Stimulated activated effector memory CD8-positive, alpha-beta T cell treated with anti-CD3 and anti-CD28 coated beads, Interleukin-12 subunit alpha, Interleukin-12 subunit beta, amount 100 ng/mL, for 72 hours (primary cell): ENCODE measurements around the gene TGDS.
A peak's percentile ranks its signal among the peaks of the same experiment; 100 is the strongest.
"Not testable (repeated sequence)": the region's sequence is repeated elsewhere in the genome, so short reads cannot be mapped to it uniquely, and the experiment has no call there.

Experiments
- ATAC-seq: fragments of 150-1000 bp; cut with Tn5 transposase; 2 replicates; pipeline ENCODE4 v1.10.0; 2021
- DNase-seq, 2 donors: peaks; one replicate each; pipeline ENCODE4 v3.0.0; 2021 to 2022; ENCODE audit warnings: low spot score in 2 of 2
- H3K27ac Mint-ChIP-seq: one replicate; pipeline ENCODE4 v1.8.0; 2022; ENCODE audit warnings: mild to moderate bottlenecking, mixed read lengths
- H3K36me3 Mint-ChIP-seq: one replicate; pipeline ENCODE4 v1.8.0; 2022; ENCODE audit warnings: mild to moderate bottlenecking, mixed read lengths
- H3K4me1 Mint-ChIP-seq: one replicate; pipeline ENCODE4 v1.8.0; 2022; ENCODE audit warnings: mixed read lengths
- H3K4me3 Mint-ChIP-seq: one replicate; pipeline ENCODE4 v1.8.0; 2022; ENCODE audit warnings: mild to moderate bottlenecking, mixed read lengths
- H3K9me3 Mint-ChIP-seq: one replicate; pipeline ENCODE4 v1.8.0; 2022; ENCODE audit warnings: mixed read lengths

TGDS gene

DNA sequence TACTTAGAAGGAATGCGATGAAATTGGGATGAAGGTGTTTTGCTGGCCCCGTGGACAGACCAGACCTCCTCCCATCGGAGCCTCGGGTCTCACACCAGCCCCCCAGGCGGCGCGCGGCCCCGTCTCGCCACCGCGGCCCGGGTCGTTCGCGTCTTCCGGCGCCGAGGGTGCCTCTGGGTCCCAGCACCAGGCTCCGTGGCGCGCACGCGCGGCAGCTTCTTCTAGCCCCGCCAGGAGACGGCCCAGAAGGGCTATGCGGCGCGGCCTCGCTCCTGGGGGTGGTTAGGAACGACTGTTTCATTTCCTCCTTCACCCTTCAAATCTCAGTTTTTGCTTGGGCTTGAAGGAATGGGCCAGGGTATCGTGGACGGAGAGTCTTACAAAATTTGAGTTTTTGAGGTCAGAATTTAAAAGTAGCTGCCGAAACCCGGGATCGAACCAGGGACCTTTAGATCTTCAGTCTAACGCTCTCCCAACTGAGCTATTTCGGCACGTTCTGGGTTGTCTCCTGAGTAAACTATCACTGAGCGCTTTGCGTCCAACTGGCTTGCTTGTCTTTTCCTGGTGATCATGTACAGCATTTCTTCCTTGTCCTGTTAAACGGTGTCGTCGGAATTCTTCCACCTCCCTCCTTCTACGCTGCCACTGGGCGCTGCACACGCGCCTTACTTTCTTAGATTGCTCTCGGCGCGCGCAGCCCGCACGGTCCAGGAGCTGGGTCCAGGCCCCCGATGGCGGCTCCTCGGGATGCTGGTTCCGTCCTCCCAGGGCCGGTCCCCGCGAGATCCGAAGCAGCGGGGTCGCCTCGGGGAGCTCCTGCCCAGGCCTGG, 46.5 kb downstream of the TGDS start:
- Mint-ChIP-seq H3K27ac (peak overlapping the region; percentile 100), H3K4me1 (peaks cover 22% of the 10 kb centered on the region), H3K36me3 (peaks cover 27% of the 10 kb centered on the region), H3K4me3 (peak overlapping the region; percentile 76), H3K9me3 (no peaks in the 10 kb centered on the region)
- DNase-seq (peak; percentile 84 to 95), ATAC-seq (peak; percentile 95)

DNA sequence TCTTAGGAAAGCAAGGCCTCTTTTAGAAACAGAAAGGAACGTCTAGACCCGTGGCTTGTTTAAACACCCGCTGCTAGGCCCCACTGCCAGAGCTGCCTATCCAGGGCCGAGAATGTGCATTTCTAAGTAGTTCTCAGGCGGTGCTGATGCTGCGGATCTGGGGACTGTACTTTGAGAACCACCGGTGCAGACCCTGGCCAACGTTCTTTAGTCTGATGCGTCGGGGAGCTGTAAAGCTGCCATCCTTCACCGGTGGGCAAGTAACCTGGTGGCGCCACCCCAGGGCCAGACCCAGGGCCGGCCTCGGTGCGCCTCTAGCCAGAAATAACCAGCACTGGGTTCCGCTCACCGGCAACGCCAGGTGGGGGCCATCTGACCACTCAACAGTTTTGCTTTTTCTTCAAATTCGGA, 47.1 kb downstream of the TGDS start:
- Mint-ChIP-seq H3K27ac (peak overlapping the region; percentile 100), H3K4me3 (peak overlapping the region; percentile 76), H3K36me3 (peaks cover 27% of the 10 kb centered on the region), H3K4me1 (peaks cover 22% of the 10 kb centered on the region), H3K9me3 (no peaks in the 10 kb centered on the region)
- ATAC-seq (peak; percentile 58), DNase-seq (no peak)

DNA sequence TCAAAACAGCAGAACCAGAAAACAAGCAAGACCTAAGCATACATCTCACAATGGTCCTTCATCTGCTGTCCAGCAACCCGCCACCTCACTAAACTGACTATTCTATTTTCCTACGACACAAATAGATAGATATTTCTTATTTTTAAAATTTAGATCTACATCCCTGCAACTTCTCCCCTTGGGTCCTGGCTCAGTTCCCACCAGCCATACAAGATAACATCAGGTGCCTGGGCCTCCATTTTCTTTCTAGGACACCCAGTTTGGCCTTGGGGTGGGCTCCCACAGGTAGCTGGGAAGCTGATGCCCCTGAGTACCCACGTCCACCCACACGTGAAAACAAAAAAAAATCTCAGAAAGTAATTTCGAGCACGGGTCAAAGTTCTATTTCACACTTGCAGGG, 47.6 kb downstream of the TGDS start:
- Mint-ChIP-seq H3K27ac (peak overlapping the region; percentile 100), H3K4me1 (peaks cover 22% of the 10 kb centered on the region), H3K9me3 (no peaks in the 10 kb centered on the region), H3K36me3 (peaks cover 27% of the 10 kb centered on the region), H3K4me3 (peak overlapping the region; percentile 76)
- ATAC-seq (no peak), DNase-seq (no peak)

DNA sequence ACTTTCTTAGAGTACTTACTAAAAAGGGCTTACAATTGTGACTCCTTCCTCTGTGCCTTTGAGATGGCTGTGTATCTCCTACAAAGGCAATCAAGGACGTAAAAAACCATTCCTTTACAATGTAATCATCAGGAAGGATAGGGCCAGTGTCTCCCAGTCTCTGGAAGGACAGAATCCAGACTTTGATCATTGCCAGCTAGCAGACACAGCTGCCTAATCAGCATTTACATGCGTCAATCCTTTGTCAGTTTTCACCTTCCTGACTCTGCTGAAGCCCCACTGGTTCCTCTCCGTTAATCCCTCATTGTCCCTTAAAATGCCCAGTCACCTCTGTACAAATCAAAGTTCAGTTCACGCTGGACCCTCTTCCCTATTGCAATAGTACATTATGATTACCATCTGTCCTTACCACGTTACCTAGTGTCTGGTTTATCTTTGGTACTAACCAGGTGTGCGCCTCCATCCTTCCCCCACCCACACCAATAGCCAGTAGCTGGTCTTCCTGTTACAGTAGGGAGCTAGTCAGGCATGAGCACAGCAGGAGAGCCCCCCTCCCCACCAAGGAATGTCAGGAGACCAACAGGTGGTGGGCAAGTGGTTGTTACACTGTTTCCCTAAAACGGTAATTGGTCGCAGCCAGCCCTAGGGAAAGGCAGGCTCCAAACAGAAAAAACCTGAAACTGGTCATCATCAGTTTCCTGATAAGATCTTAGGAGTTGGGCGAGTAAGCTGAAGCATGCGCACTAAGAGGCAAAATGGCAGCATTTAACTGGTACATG, 49.7 kb downstream of the TGDS start:
- H3K9me3 Mint-ChIP-seq, result no peaks in the 10 kb centered on the region
- no peak for DNase-seq
- ATAC-seq, result no peak
- H3K4me3 Mint-ChIP-seq, result no peak overlapping the region
- peaks cover 22% of the 10 kb centered on the region for H3K4me1 Mint-ChIP-seq
- peak overlapping the region; percentile 14 for H3K27ac Mint-ChIP-seq
- H3K36me3 Mint-ChIP-seq, result peaks cover 27% of the 10 kb centered on the region

DNA sequence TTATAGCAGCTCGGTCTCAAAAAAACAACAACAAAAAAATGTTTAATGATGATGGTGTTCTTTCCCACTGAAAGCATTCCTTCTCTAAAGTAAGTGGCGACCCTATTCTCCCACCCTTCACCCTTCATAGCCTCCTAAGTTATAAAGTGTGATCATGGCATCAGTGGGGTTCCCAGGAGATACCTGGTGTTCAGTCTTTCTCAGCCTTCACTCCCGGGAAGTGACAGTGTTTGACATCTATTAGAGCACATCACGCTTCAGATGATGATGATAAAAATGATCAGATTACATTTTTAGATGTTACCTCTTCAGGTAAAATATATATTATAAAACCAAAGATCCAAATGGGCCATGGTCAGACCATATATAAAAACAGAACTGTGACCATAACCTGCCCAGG, 51.0 kb downstream of the TGDS start:
- ATAC-seq, result no peak
- H3K4me3 Mint-ChIP-seq, result no peak overlapping the region
- no peak for DNase-seq
- H3K36me3 Mint-ChIP-seq, result peaks cover 22% of the 10 kb centered on the region
- H3K27ac Mint-ChIP-seq, result no peak overlapping the region
- H3K4me1 Mint-ChIP-seq, result peaks cover 20% of the 10 kb centered on the region
- H3K9me3 Mint-ChIP-seq, result no peaks in the 10 kb centered on the region

DNA sequence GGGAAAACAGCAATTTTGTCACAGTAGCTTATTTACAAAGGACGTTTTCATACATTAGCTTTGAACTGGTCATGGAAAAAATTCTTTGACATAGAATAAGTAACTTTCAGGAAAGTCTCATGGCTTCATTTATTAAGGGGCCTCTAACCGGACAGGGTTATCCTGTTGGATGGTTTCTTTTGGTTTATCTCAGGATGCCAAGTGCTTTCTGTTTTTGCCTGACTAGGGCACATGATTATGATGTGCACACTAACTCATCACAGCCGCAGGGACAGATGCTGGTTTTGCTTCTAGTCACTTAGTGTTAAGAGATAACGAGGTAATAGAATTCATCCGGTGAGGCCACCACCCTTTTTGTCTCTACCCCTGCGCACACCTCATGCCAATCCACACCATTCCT, 53.0 kb downstream of the TGDS start:
- DNase-seq (no peak), ATAC-seq (no peak)
- H3K36me3 Mint-ChIP-seq, result peaks cover 2% of the 10 kb centered on the region
- H3K27ac Mint-ChIP-seq, result no peak overlapping the region
- no peak overlapping the region for H3K4me3 Mint-ChIP-seq
- peaks cover 2% of the 10 kb centered on the region for H3K4me1 Mint-ChIP-seq
- H3K9me3 Mint-ChIP-seq, result no peaks in the 10 kb centered on the region

DNA sequence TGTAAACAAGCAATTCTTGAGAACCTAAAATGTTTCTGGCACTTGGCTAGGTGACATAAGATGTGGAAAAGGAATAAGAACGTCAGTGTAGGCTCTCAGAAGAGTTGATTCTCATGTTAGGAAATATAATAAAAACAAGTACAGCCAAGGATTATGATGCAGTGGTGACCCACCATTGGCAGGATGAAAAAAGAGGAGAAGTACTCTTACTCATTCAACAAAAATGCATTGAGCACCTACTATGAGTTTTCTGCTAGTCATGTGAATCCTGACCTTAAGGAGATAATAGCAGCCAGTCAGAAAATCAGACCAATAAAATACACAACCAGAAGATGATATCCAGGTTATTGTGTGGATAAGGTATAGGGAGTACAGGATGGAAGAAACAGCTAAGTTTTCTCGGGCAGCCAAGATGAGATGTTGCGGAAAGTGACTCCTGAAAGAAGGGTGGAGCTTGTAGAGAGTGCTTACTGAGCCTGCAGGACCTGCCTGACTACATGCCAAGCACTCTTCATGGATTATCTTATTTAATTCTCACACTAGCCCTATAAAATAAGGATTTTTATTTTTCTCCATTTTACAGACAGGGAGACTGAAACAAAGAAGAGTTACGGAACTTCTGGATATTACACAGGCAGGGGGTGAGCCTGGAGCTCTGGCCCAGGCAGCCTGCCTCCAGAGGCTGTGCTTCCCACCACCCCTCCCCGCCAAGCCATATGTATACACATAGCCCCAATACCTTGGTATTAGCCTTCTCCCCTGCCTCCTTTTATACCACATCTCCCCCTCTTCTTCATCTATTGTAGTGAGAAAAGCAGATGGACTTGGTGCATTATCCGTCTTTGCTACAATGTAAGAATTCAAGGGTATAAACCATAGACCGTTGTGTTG, 58.0 kb downstream of the TGDS start:
- H3K36me3 Mint-ChIP-seq, result no peaks in the 10 kb centered on the region
- ATAC-seq (no peak), DNase-seq (no peak)

DNA sequence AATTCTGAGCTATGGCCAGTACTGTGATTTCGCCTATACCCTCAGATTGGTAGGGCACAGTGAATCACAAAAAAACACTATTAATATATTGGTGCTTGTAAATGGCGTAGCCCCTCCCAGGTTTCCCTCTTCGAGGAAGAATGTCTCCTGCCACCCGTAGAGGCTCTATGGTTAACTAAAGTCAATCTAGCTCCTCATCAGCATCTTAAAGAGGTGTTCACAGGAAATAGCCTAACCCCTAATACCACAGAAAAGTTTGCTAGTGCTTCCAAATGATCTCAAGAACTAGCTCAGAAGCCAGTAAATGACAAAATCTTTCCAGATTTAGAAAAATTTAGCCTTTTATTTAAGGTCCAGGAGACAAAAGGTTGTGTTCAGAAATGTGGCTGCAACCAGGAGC, 60.2 kb downstream of the TGDS start:
- Mint-ChIP-seq H3K4me1 (no peaks in the 10 kb centered on the region), H3K36me3 (no peaks in the 10 kb centered on the region), H3K9me3 (no peaks in the 10 kb centered on the region), H3K27ac (no peak overlapping the region), H3K4me3 (no peak overlapping the region)
- DNase-seq, result no peak
- ATAC-seq, result no peak

More for the DNA sequence above, 58.0 kb downstream of the TGDS start:
- Mint-ChIP-seq H3K9me3 (no peaks in the 10 kb centered on the region), H3K4me1 (no peaks in the 10 kb centered on the region), H3K4me3 (no peak overlapping the region), H3K27ac (no peak overlapping the region)

DNA sequence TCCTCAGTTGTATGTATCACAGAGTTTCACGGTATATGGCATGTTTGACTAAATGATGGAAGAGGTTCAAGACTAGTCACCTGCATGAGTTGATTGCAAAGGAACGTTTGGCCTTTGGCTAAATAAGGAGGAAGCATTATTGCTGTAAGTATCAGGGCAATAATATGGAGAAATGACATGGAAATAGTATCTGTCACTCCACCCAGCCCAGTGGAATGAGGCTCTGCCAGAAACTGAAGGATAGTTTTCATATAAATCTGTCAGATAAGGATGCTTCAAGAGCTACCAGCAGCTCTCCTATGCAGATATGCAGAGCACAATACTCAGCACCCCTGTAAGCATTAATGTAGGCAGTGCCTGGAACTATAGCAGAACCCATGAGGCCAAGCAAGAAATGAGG, 60.7 kb downstream of the TGDS start:
- no peak for ATAC-seq
- Mint-ChIP-seq H3K36me3 (no peaks in the 10 kb centered on the region), H3K4me1 (no peaks in the 10 kb centered on the region), H3K9me3 (no peaks in the 10 kb centered on the region), H3K4me3 (no peak overlapping the region), H3K27ac (no peak overlapping the region)
- DNase-seq, result no peak

DNA sequence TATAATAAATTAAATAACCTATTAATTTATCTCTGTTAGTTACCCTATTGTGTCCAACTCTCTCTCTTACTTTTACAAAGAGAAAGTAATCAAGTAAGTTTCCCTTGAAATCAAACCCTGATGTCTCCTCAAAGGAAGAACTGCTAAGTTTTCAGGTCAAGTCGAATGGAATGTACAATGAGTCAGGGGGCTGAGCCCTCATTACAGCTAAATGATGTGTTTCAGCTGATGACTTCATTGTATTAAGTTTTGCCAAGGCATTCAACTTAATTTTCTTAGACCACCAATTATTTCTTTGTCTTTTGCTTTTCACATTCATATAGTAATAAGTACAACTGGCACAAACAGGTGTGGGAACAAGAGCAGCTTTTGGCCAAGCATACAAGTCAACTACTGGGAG, 61.8 kb downstream of the TGDS start:
- DNase-seq (no peak), ATAC-seq (no peak)
- Mint-ChIP-seq H3K36me3 (no peaks in the 10 kb centered on the region), H3K27ac (no peak overlapping the region), H3K4me3 (no peak overlapping the region), H3K9me3 (no peaks in the 10 kb centered on the region), H3K4me1 (no peaks in the 10 kb centered on the region)

DNA sequence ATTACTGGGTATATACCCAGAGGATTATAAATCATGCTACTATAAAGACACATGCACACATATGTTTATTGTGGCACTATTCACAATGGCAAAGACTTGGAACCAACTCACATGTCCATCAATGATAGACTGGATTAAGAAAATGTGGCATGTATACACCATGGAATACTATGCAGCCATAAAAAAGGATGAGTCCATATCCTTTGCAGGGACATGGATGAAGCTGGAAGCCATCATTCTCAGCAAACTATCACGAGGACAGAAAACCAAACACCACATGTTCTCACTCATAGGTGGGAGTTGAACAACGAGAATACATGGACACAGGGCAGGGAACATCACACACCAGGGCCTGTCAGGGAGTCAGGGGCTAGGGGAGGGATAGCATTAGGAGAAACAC, 63.7 kb downstream of the TGDS start:
- not testable (repeated sequence) for H3K4me3 Mint-ChIP-seq, H3K36me3 Mint-ChIP-seq, H3K9me3 Mint-ChIP-seq, H3K4me1 Mint-ChIP-seq, ATAC-seq, DNase-seq, H3K27ac Mint-ChIP-seq

DNA sequence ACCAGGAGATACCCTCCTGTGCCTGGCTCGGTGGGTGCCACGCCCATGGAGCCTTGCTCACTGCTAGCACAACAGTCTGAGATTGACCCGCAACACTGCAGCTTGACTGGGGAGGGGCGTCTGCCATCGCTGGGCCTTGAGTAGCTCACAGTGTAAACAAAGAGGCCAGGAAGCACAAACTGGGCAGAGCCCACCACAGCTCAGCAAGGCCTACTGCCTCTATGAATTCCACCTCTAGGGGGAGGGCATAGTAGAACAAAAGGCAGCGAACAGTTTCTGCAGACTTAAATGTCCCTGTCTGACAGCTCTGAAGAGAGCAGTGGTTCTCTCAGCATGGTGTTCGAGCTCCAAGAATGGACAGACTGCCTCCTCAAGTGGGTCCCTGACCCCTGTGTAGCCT, 69.0 kb downstream of the TGDS start:
- not testable (repeated sequence) for H3K9me3 Mint-ChIP-seq, H3K4me3 Mint-ChIP-seq, H3K27ac Mint-ChIP-seq, DNase-seq, H3K36me3 Mint-ChIP-seq, ATAC-seq, H3K4me1 Mint-ChIP-seq

DNA sequence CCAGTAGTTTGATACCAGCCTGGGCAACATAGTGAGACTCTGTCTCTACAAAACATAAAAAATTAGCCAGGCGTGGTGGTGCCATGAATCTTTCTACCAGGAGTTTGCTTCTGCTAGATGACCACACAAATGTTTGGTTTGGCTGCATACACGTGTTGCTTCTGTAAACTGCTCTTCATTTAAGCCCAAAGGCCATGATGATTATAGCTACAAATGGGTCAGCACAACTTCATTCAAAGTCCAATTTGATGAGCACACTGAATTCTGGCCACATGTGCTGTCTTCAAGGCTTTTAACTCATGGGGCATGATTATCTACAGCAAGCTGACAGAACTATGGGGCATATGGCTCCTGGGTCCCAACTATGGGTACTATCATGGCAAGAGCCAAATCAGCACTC, 70.2 kb downstream of the TGDS start:
- no peaks in the 10 kb centered on the region for H3K4me1 Mint-ChIP-seq
- no peak overlapping the region for H3K4me3 Mint-ChIP-seq

DNA sequence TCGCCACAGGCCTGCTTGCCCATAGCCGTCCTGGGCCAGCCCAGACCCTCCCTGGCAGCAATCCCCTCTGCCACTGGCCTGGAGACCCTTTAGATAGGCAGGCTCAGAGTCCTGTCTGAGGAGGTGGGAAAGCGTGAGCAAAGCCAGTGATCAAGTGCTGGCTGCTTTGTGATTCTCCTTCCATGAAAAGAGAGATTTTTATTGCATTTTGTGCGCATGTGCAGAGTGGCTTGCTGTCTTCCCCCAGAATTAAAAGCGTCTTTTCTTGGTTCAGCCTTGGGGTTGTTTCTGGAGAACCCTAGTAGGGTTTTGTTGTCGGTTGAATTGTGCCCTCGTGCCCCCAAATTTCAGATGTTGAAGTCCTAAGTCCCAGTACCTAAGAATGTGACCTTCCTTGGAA, 71.5 kb downstream of the TGDS start:
- no peaks in the 10 kb centered on the region for H3K4me1 Mint-ChIP-seq
- no peak for DNase-seq
- no peak for ATAC-seq
- peaks cover 3% of the 10 kb centered on the region for H3K9me3 Mint-ChIP-seq
- no peak overlapping the region for H3K4me3 Mint-ChIP-seq
- H3K27ac Mint-ChIP-seq, result no peak overlapping the region
- H3K36me3 Mint-ChIP-seq, result no peaks in the 10 kb centered on the region

More for the DNA sequence above, 70.2 kb downstream of the TGDS start:
- H3K27ac Mint-ChIP-seq, result no peak overlapping the region
- no peaks in the 10 kb centered on the region for H3K36me3 Mint-ChIP-seq
- DNase-seq, result no peak
- peaks cover 3% of the 10 kb centered on the region for H3K9me3 Mint-ChIP-seq
- no peak for ATAC-seq
